Stimulated activated CD8-positive, alpha-beta memory T cell treated with anti-CD3 and anti-CD28 coated beads, Interleukin-4, amount 100 ng/mL, for 4 hours (primary cell): ENCODE results near the gene TUT4.

Source experiments
- DNase-seq, 2 donors: peaks; one replicate each; pipeline ENCODE4 v3.0.0-alpha.2; 2020; ENCODE audit warnings: low read depth in 2 of 2, low spot score in 1 of 2

TUT4 gene

GRCh38 chr1:52532731-52533327, 20.1 kb downstream of the TUT4 start:
- no peak for DNase-seq

- no peak for DNase-seq
Observed at GRCh38 chr1:52532247-52532646, 20.6 kb downstream of the TUT4 start.

GRCh38 chr1:52531249-52531872, 21.5 kb downstream of the TUT4 start:
- no peak for DNase-seq

GRCh38 chr1:52530563-52531144, 22.2 kb downstream of the TUT4 start:
- no peak for DNase-seq

- no peak for DNase-seq
Observed at GRCh38 chr1:52523376-52523775, 29.5 kb downstream of the TUT4 start.

GRCh38 chr1:52520148-52520547, 32.7 kb downstream of the TUT4 start:
- DNase-seq: no peak

GRCh38 chr1:52518962-52519361, 33.9 kb downstream of the TUT4 start:
- no peak for DNase-seq

GRCh38 chr1:52511851-52512615, 40.9 kb downstream of the TUT4 start:
- no peak for DNase-seq

DNA sequence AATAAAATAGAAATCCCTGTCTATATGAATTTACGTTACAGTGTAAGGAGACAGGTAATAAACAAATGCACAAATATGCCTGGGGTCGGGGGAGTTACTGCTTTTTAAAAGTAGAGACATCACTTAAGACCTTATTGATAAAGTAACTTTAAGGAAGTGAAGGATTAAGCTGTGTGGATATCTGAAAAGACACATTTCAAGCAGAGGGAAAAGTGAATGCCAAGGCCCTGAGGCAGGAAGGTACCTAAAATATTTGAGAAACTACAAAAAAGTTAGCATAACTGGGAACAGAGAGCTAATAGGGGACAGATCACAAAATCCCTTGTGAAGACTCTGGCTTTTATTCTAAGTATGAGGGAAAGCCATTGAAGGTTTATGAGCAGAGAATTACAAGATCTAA, 41.5 kb downstream of the TUT4 start:
- DNase-seq: no peak

DNA sequence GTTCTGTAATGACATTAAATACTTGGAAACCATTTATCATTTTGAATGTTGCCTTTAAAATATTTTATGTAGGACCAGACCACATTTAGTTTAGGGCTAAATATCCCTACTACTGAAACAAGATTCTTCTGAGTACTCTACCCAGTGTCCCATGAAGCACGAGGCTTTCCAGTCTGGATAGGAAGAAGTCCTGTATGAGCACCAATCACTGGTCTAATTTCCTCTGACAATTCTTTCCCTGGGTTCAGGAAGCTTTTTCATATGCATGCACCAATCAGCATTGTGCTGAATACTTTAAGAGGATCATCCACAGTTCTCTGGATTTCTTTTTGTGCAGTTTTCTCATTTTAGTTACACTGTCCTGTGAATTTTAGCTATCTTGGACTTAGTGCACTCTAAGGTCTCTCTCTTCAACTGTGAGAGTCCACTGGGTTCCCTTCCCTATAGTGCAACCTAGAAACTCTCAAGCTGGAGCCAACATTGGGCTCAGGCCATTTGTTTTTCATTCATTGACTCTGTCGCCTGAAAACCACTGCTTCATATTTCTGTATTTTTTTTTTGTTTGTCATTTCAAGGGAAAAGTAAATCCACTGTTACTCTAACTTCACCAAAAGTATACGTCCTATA, 45.9 kb downstream of the TUT4 start:
- no peak for DNase-seq

DNA sequence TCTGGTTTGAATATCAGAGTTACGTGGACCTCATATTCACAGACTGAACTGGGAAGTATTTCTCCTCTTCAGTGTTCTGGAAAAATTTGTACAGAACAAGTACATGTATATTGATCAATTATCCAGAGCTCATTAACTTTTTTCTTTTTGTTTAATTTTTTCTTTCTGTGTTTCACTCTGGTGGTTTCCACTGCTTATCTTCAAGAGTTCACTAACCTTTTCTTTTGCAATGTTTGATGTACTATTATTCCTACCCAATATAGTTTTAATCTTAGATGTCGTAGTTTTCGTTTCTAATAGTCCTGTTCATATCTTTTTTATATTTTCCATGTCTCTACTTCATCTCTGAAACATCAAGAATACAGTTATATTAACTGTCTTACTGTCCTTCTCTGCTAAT, 46.5 kb downstream of the TUT4 start:
- DNase-seq: no peak

DNA sequence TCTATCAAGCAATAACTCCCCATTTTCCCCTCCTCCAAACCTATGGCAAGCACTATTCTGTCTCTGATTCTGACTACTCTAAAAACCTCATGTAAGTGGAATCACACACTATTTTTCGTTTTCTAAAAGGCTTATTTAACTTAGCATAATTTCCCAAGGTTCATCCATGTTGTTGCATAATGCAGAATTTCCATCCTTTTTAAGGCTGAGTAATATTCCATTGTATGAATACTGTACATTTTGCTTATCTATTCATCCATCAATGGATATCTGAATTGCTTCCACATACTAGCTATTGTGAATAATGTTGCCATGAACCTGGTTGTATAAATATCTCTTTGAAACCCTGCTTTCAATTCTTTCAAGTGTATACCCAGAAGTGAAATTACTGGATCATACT, 48.2 kb downstream of the TUT4 start:
- no peak for DNase-seq

DNA sequence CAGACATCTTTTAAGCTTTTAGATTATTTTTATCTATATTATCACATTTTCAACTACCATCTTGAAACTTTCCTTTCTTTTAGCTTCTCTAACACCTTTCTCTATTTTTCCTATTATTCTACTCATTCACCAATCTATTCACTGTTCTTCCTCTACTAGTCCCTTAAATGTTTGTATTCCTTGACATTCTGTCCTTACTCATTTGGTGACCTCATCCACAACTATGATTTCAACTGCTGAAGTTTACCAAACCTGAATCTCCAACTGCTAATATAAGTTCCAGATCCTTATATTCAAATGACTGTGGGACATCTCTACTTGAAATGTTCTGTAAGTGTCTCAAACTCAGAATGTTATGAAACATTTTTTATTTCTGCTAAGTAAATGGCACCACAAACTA, 49.2 kb downstream of the TUT4 start:
- no peak for DNase-seq

GRCh38 chr1:52502789-52503188, 50.1 kb downstream of the TUT4 start:
- no peak for DNase-seq

GRCh38 chr1:52487632-52488031, 65.3 kb downstream of the TUT4 start:
- no peak for DNase-seq

GRCh38 chr1:52482326-52483004, 70.4 kb downstream of the TUT4 start:
- no peak for DNase-seq

GRCh38 chr1:52479076-52479475, 73.8 kb downstream of the TUT4 start:
- DNase-seq: no peak

GRCh38 chr1:52477876-52478275, 75.0 kb downstream of the TUT4 start:
- DNase-seq: no peak

- DNase-seq: no peak
Observed at GRCh38 chr1:52476943-52477342, 75.9 kb downstream of the TUT4 start.

DNA sequence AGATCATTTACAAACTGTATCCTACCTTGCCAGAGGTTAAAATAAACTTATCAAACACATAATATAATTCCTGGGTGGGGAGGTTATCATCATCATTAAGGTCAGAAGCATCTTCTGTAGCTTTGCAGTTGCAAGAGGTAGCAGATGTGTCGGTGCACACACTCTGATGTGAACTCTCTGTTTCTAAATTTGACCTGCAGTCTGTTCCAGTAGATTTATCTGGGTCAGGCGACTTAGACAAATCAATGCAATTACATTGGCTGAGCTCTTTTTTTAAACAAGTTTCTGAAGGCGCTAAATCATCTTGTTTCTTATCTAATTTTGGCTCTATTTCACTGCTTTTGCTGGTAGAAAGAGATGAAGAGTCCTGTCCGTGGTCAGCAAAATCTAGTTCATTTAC, 78.1 kb downstream of the TUT4 start:
- no peak for DNase-seq

DNA sequence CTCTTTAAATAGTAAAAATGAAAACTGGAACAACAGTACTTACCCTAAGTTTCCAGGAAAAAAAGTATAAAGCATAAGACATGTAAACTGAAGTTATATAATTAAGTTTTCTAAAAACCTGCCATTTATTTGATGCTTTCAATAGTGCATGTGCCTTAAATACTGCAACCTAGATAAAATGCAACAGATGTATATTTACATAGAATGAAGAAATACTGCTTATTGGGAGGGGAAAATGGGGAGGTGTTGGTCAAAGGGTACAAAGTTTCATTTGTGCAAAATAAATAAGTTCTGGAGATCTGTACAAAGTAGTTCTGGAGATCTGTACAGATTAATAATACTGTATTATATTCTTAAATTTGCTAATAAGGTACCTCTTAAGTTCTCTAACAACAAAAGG, 79.9 kb downstream of the TUT4 start:
- DNase-seq: no peak
